Measurements from ENCODE around the gene GTF2H3. TPM values are rescaled to one million over a fixed set of nuclear protein-coding genes. Genes with fewer than 3 reads are reported as not detected.

GTF2H3 gene
- total RNA-seq: 10 to 100 TPM; 60.4 to 77.1 TPM

GRCh38 chr12:123633379-123634141, at the start of gene GTF2H3, which contains the start of gene EIF2B1:
TSS of gene GTF2H3 (plus strand) at chr12:123633829. CDS start at chr12:123633860, 31 bp downstream.
TSS of gene EIF2B1 (minus strand) at chr12:123633686. CDS start at chr12:123633557, 129 bp downstream.
- Mint-ChIP-seq H3K4me3 (peak within 1 kb of the TSS; percentile 93), H3K36me3 (ENCODE audit: low read depth) (peaks cover 37% of the 10 kb centered on the region), H3K27ac (peak within 1 kb of the TSS; percentile 96), H3K27me3 (no peaks in the 10 kb centered on the region), H3K4me1 (peaks cover 19% of the 10 kb centered on the region), H3K9me3 (ENCODE audit: low read depth) (no peaks in the 10 kb centered on the region)
- peak; percentile 99 for DNase-seq
- POLR2A ChIA-PET: interaction anchor here (0.6 to 1.5 kb wide), 2 partner anchors 11 to 13 kb away, joined by 4 to 6 read pairs; no protein-coding TSS in a partner anchor
- ATAC-seq: peak; percentile 97
- CTCF ChIA-PET: interaction anchor here (0.7 to 2.7 kb wide), 2 partner anchors 29 to 385 kb away, joined by 3 to 8 read pairs; no protein-coding TSS in a partner anchor
- intact Hi-C loops (cut with DNase I, micrococcal nuclease): loop anchor here (1.0 to 5.0 kb wide), 12 partner anchors 31 to 659 kb away; partner anchors contain the start of genes ATP6V0A2 (in 2 of the 2), DDX55 (in 2 of the 2), TMED2 (in 2 of the 2) and CDK2AP1 (in 1 of the 2)

GRCh38 chr12:123591702-123592481, 41.7 kb upstream of the GTF2H3 start:
- Mint-ChIP-seq H3K4me1 (peaks cover 34% of the 10 kb centered on the region), H3K27ac (peak overlapping the region; percentile 53), H3K27me3 (no peaks in the 10 kb centered on the region), H3K9me3 (ENCODE audit: low read depth) (no peaks in the 10 kb centered on the region), H3K36me3 (ENCODE audit: low read depth) (peaks cover 50% of the 10 kb centered on the region), H3K4me3 (no peak overlapping the region)
- POLR2A ChIA-PET: interaction anchor here (0.6 kb wide), 1 partner anchor 14 kb away, joined by 5 read pairs; no protein-coding TSS in a partner anchor
- ATAC-seq (no peak), DNase-seq (no peak)
- CTCF ChIA-PET: no interaction called here
- intact Hi-C loops (cut with DNase I, micrococcal nuclease): no loop called here

GRCh38 chr12:123595729-123596128, 37.9 kb upstream of the GTF2H3 start:
- no peaks in the 10 kb centered on the region for H3K9me3 Mint-ChIP-seq (ENCODE audit: low read depth)
- CTCF ChIA-PET: no interaction called here
- POLR2A ChIA-PET: interaction anchor here (0.7 kb wide), 1 partner anchor 249 kb away, joined by 6 read pairs; no protein-coding TSS in a partner anchor
- no peak overlapping the region for H3K4me3 Mint-ChIP-seq
- H3K27me3 Mint-ChIP-seq: no peaks in the 10 kb centered on the region
- intact Hi-C loops (cut with DNase I, micrococcal nuclease): no loop called here
- H3K36me3 Mint-ChIP-seq (ENCODE audit: low read depth): peaks cover 44% of the 10 kb centered on the region
- H3K27ac Mint-ChIP-seq: no peak overlapping the region
- no peak for ATAC-seq
- no peak for DNase-seq
- peaks cover 20% of the 10 kb centered on the region for H3K4me1 Mint-ChIP-seq

GRCh38 chr12:123597100-123597499, 36.5 kb upstream of the GTF2H3 start:
- H3K27ac Mint-ChIP-seq: no peak overlapping the region

GRCh38 chr12:123598522-123598921, 35.1 kb upstream of the GTF2H3 start:
- Mint-ChIP-seq H3K27me3 (no peaks in the 10 kb centered on the region), H3K4me1 (peaks cover 19% of the 10 kb centered on the region), H3K27ac (no peak overlapping the region), H3K4me3 (no peak overlapping the region), H3K9me3 (ENCODE audit: low read depth) (no peaks in the 10 kb centered on the region), H3K36me3 (ENCODE audit: low read depth) (peaks cover 38% of the 10 kb centered on the region)
- DNase-seq: no peak
- ATAC-seq: no peak
- ChIA-PET CTCF (interaction anchor here (1.0 kb wide), 1 partner anchor 8 kb away, joined by 3 read pairs; no protein-coding TSS in a partner anchor), POLR2A (no interaction called here)
- intact Hi-C loops (cut with DNase I, micrococcal nuclease): no loop called here

More at GRCh38 chr12:123597100-123597499, 36.5 kb upstream of the GTF2H3 start:
- DNase-seq (no peak), ATAC-seq (no peak)
- CTCF ChIA-PET: no interaction called here
- POLR2A ChIA-PET: no interaction called here
- H3K9me3 Mint-ChIP-seq (ENCODE audit: low read depth): no peaks in the 10 kb centered on the region
- intact Hi-C loops (cut with DNase I, micrococcal nuclease): no loop called here
- H3K4me1 Mint-ChIP-seq: peaks cover 13% of the 10 kb centered on the region
- H3K27me3 Mint-ChIP-seq: no peaks in the 10 kb centered on the region
- no peak overlapping the region for H3K4me3 Mint-ChIP-seq
- H3K36me3 Mint-ChIP-seq (ENCODE audit: low read depth): peaks cover 37% of the 10 kb centered on the region

- Mint-ChIP-seq H3K4me1 (peaks cover 27% of the 10 kb centered on the region), H3K4me3 (peak overlapping the region; percentile 10), H3K27me3 (no peaks in the 10 kb centered on the region), H3K36me3 (ENCODE audit: low read depth) (peaks cover 41% of the 10 kb centered on the region), H3K27ac (peak overlapping the region; percentile 4), H3K9me3 (ENCODE audit: low read depth) (no peaks in the 10 kb centered on the region)
- CTCF ChIA-PET: no interaction called here
- POLR2A ChIA-PET: no interaction called here
- no peak for DNase-seq
- intact Hi-C loops (cut with DNase I, micrococcal nuclease): no loop called here
- ATAC-seq: no peak
These were observed 34.3 kb upstream of the GTF2H3 start for GRCh38 chr12:123599310-123599709.

GRCh38 chr12:123599721-123600120, 33.9 kb upstream of the GTF2H3 start:
- Mint-ChIP-seq H3K36me3 (ENCODE audit: low read depth) (peaks cover 43% of the 10 kb centered on the region), H3K4me1 (peaks cover 29% of the 10 kb centered on the region), H3K9me3 (ENCODE audit: low read depth) (no peaks in the 10 kb centered on the region), H3K27me3 (no peaks in the 10 kb centered on the region), H3K4me3 (peak overlapping the region; percentile 24), H3K27ac (no peak overlapping the region)
- POLR2A ChIA-PET: interaction anchor here (0.6 kb wide), 1 partner anchor 112 kb away, joined by 5 read pairs; no protein-coding TSS in a partner anchor
- DNase-seq (no peak), ATAC-seq (no peak)
- CTCF ChIA-PET: interaction anchor here (1.0 kb wide), 1 partner anchor 10 kb away, joined by 3 read pairs; no protein-coding TSS in a partner anchor
- intact Hi-C loops (cut with DNase I, micrococcal nuclease): loop anchor here (5.0 kb wide), 2 partner anchors 113 to 367 kb away; partner anchors contain the start of genes ATP6V0A2 (in 1 of the 2), MPHOSPH9 (in 1 of the 2) and MTRFR (in 1 of the 2)

- no peaks in the 10 kb centered on the region for H3K27me3 Mint-ChIP-seq
- H3K36me3 Mint-ChIP-seq (ENCODE audit: low read depth): peaks cover 43% of the 10 kb centered on the region
- intact Hi-C loops (cut with DNase I, micrococcal nuclease): loop anchor here (1.0 to 5.0 kb wide), 11 partner anchors 18 to 628 kb away; partner anchors contain the start of genes ATP6V0A2 (in 2 of the 2), EIF2B1 (in 2 of the 2), GTF2H3 (in 2 of the 2) and TMED2 (in 2 of the 2)
- CTCF ChIA-PET: interaction anchor here (0.6 to 1.6 kb wide), 6 partner anchors 14 to 249 kb away, joined by 3 to 4 read pairs (median 3); partner anchors contain the start of genes SNRNP35 and TMED2
- DNase-seq (peak; percentile 93), ATAC-seq (peak; percentile 95)
- peaks cover 36% of the 10 kb centered on the region for H3K4me1 Mint-ChIP-seq
- peak within 1 kb of the TSS; percentile 85 for H3K4me3 Mint-ChIP-seq
- H3K27ac Mint-ChIP-seq: peak within 1 kb of the TSS; percentile 92
- POLR2A ChIA-PET: interaction anchor here (0.7 to 1.7 kb wide), 3 partner anchors 19 to 626 kb away, joined by 3 to 7 read pairs (median 4); partner anchors contain the start of genes MPHOSPH9, MTRFR and OGFOD2
- H3K9me3 Mint-ChIP-seq (ENCODE audit: low read depth): no peaks in the 10 kb centered on the region
These were observed 31.8 kb upstream of the GTF2H3 start, which contains the start of gene DDX55 for GRCh38 chr12:123601602-123602489. TSS of gene DDX55 (plus strand) at chr12:123602099. CDS start at chr12:123602149, 50 bp downstream.

- H3K4me1 Mint-ChIP-seq: peaks cover 41% of the 10 kb centered on the region
- peaks cover 45% of the 10 kb centered on the region for H3K36me3 Mint-ChIP-seq (ENCODE audit: low read depth)
- peak overlapping the region; percentile 85 for H3K27ac Mint-ChIP-seq
- intact Hi-C loops (cut with DNase I, micrococcal nuclease): loop anchor here (1.0 to 5.0 kb wide), 10 partner anchors 18 to 370 kb away; partner anchors contain the start of genes ATP6V0A2 (in 2 of the 2), EIF2B1 (in 2 of the 2), GTF2H3 (in 2 of the 2) and TMED2 (in 2 of the 2)
- H3K27me3 Mint-ChIP-seq: no peaks in the 10 kb centered on the region
- CTCF ChIA-PET: interaction anchor here (0.6 to 1.6 kb wide), 6 partner anchors 14 to 250 kb away, joined by 3 to 6 read pairs (median 3); partner anchors contain the start of gene TMED2
- H3K4me3 Mint-ChIP-seq: peak overlapping the region; percentile 85
- ATAC-seq: peak; percentile 16
- H3K9me3 Mint-ChIP-seq (ENCODE audit: low read depth): no peaks in the 10 kb centered on the region
- POLR2A ChIA-PET: interaction anchor here (0.7 to 1.7 kb wide), 3 partner anchors 20 to 370 kb away, joined by 3 to 4 read pairs (median 3); partner anchors contain the start of genes MPHOSPH9 and MTRFR
- peak; percentile 40 for DNase-seq
These were observed 30.9 kb upstream of the GTF2H3 start for GRCh38 chr12:123602651-123603195.
